Activated CD4-positive, alpha-beta memory T cell treated with anti-CD3 and anti-CD28 coated beads, Interleukin-2, amount 10 ng/mL, durations not matched to agents 7 days and 5 days (primary cell): ENCODE measurements around the gene MTCL1. TPM values are rescaled to one million over a fixed set of nuclear protein-coding genes. Genes with fewer than 3 reads are reported as not detected.

Experiments
- CTCF ChIA-PET: fragments of 350-600 bp; sonication (Branson Sonifier 250); formaldehyde crosslinking; loops from one replicate; lab custom pipeline; 2021; ENCODE audit warnings: antibody characterized with exemption, inconsistent platforms; lab: Charles Lee
- POLR2A ChIA-PET: fragments of 350-600 bp; sonication (Branson Sonifier 250); formaldehyde crosslinking; loops from one replicate; lab custom pipeline; 2021; ENCODE audit warnings: antibody characterized with exemption; lab: Charles Lee
- DNase-seq: peaks from one replicate; pipeline ENCODE4 v3.0.0-alpha.2; 2020
- H3K27ac Mint-ChIP-seq: one replicate; pipeline ENCODE4 v1.8.0; 2021; ENCODE audit warnings: mild to moderate bottlenecking, mixed read lengths
- H3K27me3 Mint-ChIP-seq: one replicate; pipeline ENCODE4 v1.8.0; 2021; ENCODE audit warnings: mixed read lengths
- H3K36me3 Mint-ChIP-seq: one replicate; pipeline ENCODE4 v1.8.0; 2021; ENCODE audit warnings: low read depth, mixed read lengths
- H3K4me1 Mint-ChIP-seq: one replicate; pipeline ENCODE4 v1.8.0; 2021; ENCODE audit warnings: mixed read lengths
- H3K4me3 Mint-ChIP-seq: one replicate; pipeline ENCODE4 v1.8.0; 2021; ENCODE audit warnings: mild to moderate bottlenecking, mixed read lengths
- H3K9me3 Mint-ChIP-seq: one replicate; pipeline ENCODE4 v1.8.0; 2021; ENCODE audit warnings: mixed read lengths
- total RNA-seq, 2 experiments: library from RNA; stranded (reverse); gene quantifications; one replicate each; pipeline ENCODE4 v1.2.3, GENCODE V29; 2021

MTCL1 gene
- total RNA-seq, 2 experiments from 2014 or later: 0.75 to 1.1 TPM

DNA sequence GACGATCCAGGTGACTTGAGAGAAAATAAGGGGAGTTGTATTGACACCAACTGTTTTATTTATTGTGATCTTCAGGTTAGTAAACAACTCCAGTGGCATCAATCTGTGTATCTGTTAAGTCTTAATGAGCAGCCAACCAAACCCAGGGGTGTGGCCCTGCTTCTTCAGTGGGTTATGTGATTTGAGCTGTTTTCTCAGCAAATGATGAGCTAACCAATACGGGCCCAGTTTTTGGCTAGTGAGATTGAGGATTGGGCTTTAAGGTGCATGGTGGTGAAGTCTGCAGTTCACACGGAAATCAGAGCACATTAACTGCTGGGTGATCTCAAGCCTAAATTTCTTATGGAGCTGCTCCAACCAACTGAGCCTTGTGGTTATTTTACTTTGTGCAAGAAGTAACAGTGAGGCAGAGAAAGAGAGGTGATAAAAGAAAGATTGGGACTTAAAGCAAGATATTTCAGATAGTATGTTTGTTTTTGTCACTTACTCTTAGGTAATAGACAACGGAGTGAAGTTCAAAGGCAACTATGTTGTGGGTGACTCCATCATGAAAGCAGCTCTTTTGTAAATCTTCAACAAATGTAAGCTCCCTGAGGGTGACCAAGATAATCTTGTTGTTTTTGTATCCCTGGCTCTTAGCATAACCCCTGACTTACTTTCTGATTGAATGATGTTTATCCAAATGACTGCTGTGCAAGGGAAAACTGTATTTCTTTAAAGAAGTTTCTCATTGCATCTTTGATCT, 2.4 kb downstream of the MTCL1 start:
- CTCF ChIA-PET: interaction anchor here (0.6 to 1.5 kb wide), 2 partner anchors 64 to 280 kb away, joined by 3 read pairs; no protein-coding TSS in a partner anchor
- no peak overlapping the region for H3K27ac Mint-ChIP-seq
- H3K9me3 Mint-ChIP-seq: no peaks in the 10 kb centered on the region
- peak overlapping the region; percentile 14 for H3K4me3 Mint-ChIP-seq
- peaks cover 57% of the 10 kb centered on the region for H3K27me3 Mint-ChIP-seq
- no peak for DNase-seq
- POLR2A ChIA-PET: no interaction called here
- peaks cover 20% of the 10 kb centered on the region for H3K4me1 Mint-ChIP-seq
- peaks cover 3% of the 10 kb centered on the region for H3K36me3 Mint-ChIP-seq

DNA sequence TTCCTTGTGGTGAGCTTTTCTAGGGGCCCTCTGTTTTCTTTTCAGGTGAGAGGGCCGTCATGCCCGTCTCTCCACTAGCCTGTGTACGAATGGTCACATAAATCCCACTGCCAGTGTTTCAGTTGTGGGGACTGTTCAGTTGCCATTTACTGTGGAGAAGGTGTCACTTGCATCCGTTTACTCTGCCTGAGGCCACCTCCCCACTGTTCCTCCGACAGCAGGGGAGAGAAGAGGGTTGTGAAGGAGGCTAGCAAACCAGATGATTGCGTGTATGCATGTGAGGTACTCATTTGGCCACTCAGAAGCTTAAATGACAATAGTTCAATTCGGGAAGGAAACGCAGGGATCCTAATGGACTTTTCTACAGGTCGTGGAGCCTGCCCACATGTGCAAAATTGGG, 3.3 kb downstream of the MTCL1 start:
- Mint-ChIP-seq H3K36me3 (peaks cover 3% of the 10 kb centered on the region), H3K4me1 (peaks cover 20% of the 10 kb centered on the region), H3K9me3 (no peaks in the 10 kb centered on the region), H3K4me3 (no peak overlapping the region), H3K27me3 (peaks cover 49% of the 10 kb centered on the region), H3K27ac (no peak overlapping the region)
- no peak for DNase-seq
- ChIA-PET CTCF (interaction anchor here (0.9 to 1.5 kb wide), 2 partner anchors 10 to 279 kb away, joined by 3 read pairs; no protein-coding TSS in a partner anchor), POLR2A (no interaction called here)

GRCh38 chr18:8709248-8710059, 4.1 kb downstream of the MTCL1 start:
- peaks cover 13% of the 10 kb centered on the region for H3K4me1 Mint-ChIP-seq
- H3K4me3 Mint-ChIP-seq: no peak overlapping the region
- H3K9me3 Mint-ChIP-seq: no peaks in the 10 kb centered on the region
- ChIA-PET POLR2A (no interaction called here), CTCF (interaction anchor here (0.9 kb wide), 1 partner anchor 11 kb away, joined by 3 read pairs; no protein-coding TSS in a partner anchor)
- peaks cover 48% of the 10 kb centered on the region for H3K27me3 Mint-ChIP-seq
- DNase-seq: no peak
- no peak overlapping the region for H3K27ac Mint-ChIP-seq
- no peaks in the 10 kb centered on the region for H3K36me3 Mint-ChIP-seq

DNA sequence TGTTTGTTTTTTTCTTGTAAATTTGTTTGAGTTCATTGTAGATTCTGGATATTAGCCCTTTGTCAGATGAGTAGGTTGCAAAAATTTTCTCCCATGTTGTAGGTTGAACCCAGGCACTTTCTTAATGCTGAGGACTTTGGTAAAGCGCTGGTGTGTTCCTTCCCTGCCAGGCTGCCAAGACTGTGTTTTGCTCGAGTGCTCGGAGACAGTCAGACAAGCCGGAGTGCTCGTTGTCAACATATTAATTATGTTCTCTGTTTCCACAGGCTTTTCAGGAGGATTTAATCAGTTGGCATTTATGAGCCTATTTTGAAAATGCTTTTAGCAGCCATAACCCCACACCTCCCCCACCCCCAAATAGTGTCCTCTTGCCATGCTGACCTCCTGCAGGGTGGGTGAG, 6.4 kb downstream of the MTCL1 start:
- H3K4me1 Mint-ChIP-seq: peaks cover 8% of the 10 kb centered on the region
- no peak overlapping the region for H3K27ac Mint-ChIP-seq
- no peaks in the 10 kb centered on the region for H3K9me3 Mint-ChIP-seq
- no peaks in the 10 kb centered on the region for H3K36me3 Mint-ChIP-seq
- CTCF ChIA-PET: no interaction called here
- H3K27me3 Mint-ChIP-seq: peaks cover 52% of the 10 kb centered on the region
- DNase-seq: no peak
- POLR2A ChIA-PET: no interaction called here
- H3K4me3 Mint-ChIP-seq: no peak overlapping the region

DNA sequence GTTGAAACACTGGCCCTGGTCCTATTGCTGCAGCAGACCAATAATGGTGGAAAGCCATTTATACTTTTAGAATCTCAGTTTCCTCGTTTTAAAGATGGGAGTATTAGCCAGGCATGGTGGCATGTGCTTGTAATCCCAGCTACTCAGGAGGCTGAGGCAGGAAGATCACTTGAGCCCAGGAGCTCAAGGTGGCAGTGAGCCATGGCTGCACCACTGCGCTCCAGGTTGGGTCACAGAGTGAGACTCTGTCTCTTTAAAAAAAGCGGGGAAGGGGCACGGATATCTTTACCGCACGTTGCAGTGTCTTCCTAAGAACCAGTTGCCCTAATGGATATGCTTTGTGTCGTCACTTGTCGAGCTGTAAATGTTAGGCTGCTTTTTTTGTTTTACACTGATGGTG, 8.3 kb downstream of the MTCL1 start:
- no peaks in the 10 kb centered on the region for H3K36me3 Mint-ChIP-seq
- H3K27ac Mint-ChIP-seq: no peak overlapping the region
- peaks cover 44% of the 10 kb centered on the region for H3K27me3 Mint-ChIP-seq
- ChIA-PET POLR2A (no interaction called here), CTCF (interaction anchor here (1.4 kb wide), 1 partner anchor 17 kb away, joined by 5 read pairs; no protein-coding TSS in a partner anchor)
- no peaks in the 10 kb centered on the region for H3K9me3 Mint-ChIP-seq
- no peak overlapping the region for H3K4me3 Mint-ChIP-seq
- no peaks in the 10 kb centered on the region for H3K4me1 Mint-ChIP-seq
- no peak for DNase-seq

- POLR2A ChIA-PET: no interaction called here
- no peaks in the 10 kb centered on the region for H3K36me3 Mint-ChIP-seq
- CTCF ChIA-PET: interaction anchor here (0.6 kb wide), 1 partner anchor 641 kb away, joined by 3 read pairs; no protein-coding TSS in a partner anchor
- H3K4me3 Mint-ChIP-seq: no peak overlapping the region
- H3K4me1 Mint-ChIP-seq: no peaks in the 10 kb centered on the region
- no peak overlapping the region for H3K27ac Mint-ChIP-seq
- peaks cover 35% of the 10 kb centered on the region for H3K27me3 Mint-ChIP-seq
- DNase-seq: no peak
- no peaks in the 10 kb centered on the region for H3K9me3 Mint-ChIP-seq
These were observed 10.2 kb downstream of the MTCL1 start for GRCh38 chr18:8715599-8715998.

- CTCF ChIA-PET: no interaction called here
- H3K36me3 Mint-ChIP-seq: no peaks in the 10 kb centered on the region
- no peak overlapping the region for H3K27ac Mint-ChIP-seq
- DNase-seq: no peak
- no peak overlapping the region for H3K4me3 Mint-ChIP-seq
- POLR2A ChIA-PET: no interaction called here
- peaks cover 32% of the 10 kb centered on the region for H3K27me3 Mint-ChIP-seq
- H3K9me3 Mint-ChIP-seq: no peaks in the 10 kb centered on the region
- H3K4me1 Mint-ChIP-seq: no peaks in the 10 kb centered on the region
These were observed 11.8 kb downstream of the MTCL1 start for GRCh38 chr18:8717011-8717770.

GRCh38 chr18:8718401-8718913, 13.1 kb downstream of the MTCL1 start:
- Mint-ChIP-seq H3K9me3 (no peaks in the 10 kb centered on the region), H3K27me3 (peaks cover 29% of the 10 kb centered on the region), H3K4me1 (no peaks in the 10 kb centered on the region), H3K27ac (no peak overlapping the region), H3K36me3 (no peaks in the 10 kb centered on the region), H3K4me3 (no peak overlapping the region)
- no peak for DNase-seq
- ChIA-PET CTCF (no interaction called here), POLR2A (no interaction called here)

DNA sequence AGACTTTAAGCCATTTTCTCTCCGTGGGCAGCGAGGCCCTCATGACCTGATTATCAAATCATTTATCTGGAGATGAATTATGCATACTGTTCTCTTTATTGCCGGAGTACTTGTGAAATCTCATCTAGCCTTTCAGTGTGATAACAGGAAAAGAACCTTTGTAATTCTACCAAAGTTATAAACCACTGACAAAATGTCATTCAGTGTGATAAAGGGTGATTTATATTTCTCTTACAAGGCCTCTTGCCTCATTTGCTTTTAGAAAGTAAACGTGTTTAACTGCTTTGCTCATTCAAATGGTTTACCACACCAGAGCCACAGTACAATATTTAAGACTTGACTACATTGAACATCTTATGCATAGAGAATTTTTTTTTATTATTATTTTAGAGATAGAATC, 13.8 kb downstream of the MTCL1 start:
- CTCF ChIA-PET: no interaction called here
- peaks cover 23% of the 10 kb centered on the region for H3K27me3 Mint-ChIP-seq
- no peak overlapping the region for H3K4me3 Mint-ChIP-seq
- POLR2A ChIA-PET: no interaction called here
- H3K4me1 Mint-ChIP-seq: no peaks in the 10 kb centered on the region
- H3K36me3 Mint-ChIP-seq: no peaks in the 10 kb centered on the region
- H3K27ac Mint-ChIP-seq: no peak overlapping the region
- H3K9me3 Mint-ChIP-seq: no peaks in the 10 kb centered on the region
- no peak for DNase-seq

- POLR2A ChIA-PET: no interaction called here
- no peak overlapping the region for H3K4me3 Mint-ChIP-seq
- DNase-seq: no peak
- no peaks in the 10 kb centered on the region for H3K36me3 Mint-ChIP-seq
- no peaks in the 10 kb centered on the region for H3K4me1 Mint-ChIP-seq
- peaks cover 20% of the 10 kb centered on the region for H3K27me3 Mint-ChIP-seq
- no peaks in the 10 kb centered on the region for H3K9me3 Mint-ChIP-seq
- no peak overlapping the region for H3K27ac Mint-ChIP-seq
- CTCF ChIA-PET: interaction anchor here (1.0 kb wide), 2 partner anchors 17 to 24 kb away, joined by 3 read pairs; no protein-coding TSS in a partner anchor
These were observed 14.8 kb downstream of the MTCL1 start for GRCh38 chr18:8720141-8720540.

- Mint-ChIP-seq H3K27ac (no peak overlapping the region), H3K4me1 (no peaks in the 10 kb centered on the region), H3K4me3 (no peak overlapping the region), H3K9me3 (no peaks in the 10 kb centered on the region), H3K27me3 (peaks cover 14% of the 10 kb centered on the region), H3K36me3 (no peaks in the 10 kb centered on the region)
- no peak for DNase-seq
- ChIA-PET CTCF (interaction anchor here (1.0 kb wide), 2 partner anchors 16 to 25 kb away, joined by 3 read pairs; no protein-coding TSS in a partner anchor), POLR2A (no interaction called here)
These were observed 15.8 kb downstream of the MTCL1 start for GRCh38 chr18:8721094-8721669.

GRCh38 chr18:8721716-8722115, 16.4 kb downstream of the MTCL1 start:
- ChIA-PET CTCF (no interaction called here), POLR2A (no interaction called here)
- H3K4me1 Mint-ChIP-seq: no peaks in the 10 kb centered on the region
- H3K9me3 Mint-ChIP-seq: no peaks in the 10 kb centered on the region
- no peak overlapping the region for H3K4me3 Mint-ChIP-seq
- no peak overlapping the region for H3K27ac Mint-ChIP-seq
- DNase-seq: no peak
- H3K36me3 Mint-ChIP-seq: no peaks in the 10 kb centered on the region
- H3K27me3 Mint-ChIP-seq: peaks cover 14% of the 10 kb centered on the region
